HEK293 (cell line): ENCODE data around the gene KDELR1.

Experiments used
- CTCF ChIA-PET: fragments of 350-600 bp; formaldehyde crosslinking; extraction: SDS; loops from one replicate; lab custom pipeline; 2021; ENCODE audit warnings: antibody characterized with exemption; lab: Yijun Ruan, JAX
- POLR2A ChIA-PET: fragments of 300-600 bp; formaldehyde crosslinking; extraction: SDS; loops from one replicate; lab custom pipeline; 2020; ENCODE audit warnings: antibody characterized with exemption, inconsistent platforms; lab: Yijun Ruan, JAX
- H3K27ac ChIP-seq: fragments of 200-500 bp; sonication (Bioruptor generic); 2 replicates; pipeline ENCODE4 v1.5.1; 2014; ENCODE audit warnings: low read depth, low read length, control low read depth, inconsistent platforms; ENCODE audit errors: extremely low read depth
- H3K36me3 ChIP-seq, 2 experiments: fragments of 200-500 bp in 1 of 2; sonication (Bioruptor generic) in 1 of 2; 1 replicate in 1 of 2; 2 replicates in 1 of 2; pipeline ENCODE4 v1.5.1; 2014 to 2017; ENCODE audit warnings: inconsistent platforms in 2 of 2, low read length in 2 of 2; ENCODE audit not compliant: control insufficient read depth in 2 of 2, insufficient read depth in 1 of 2
- H3K4me1 ChIP-seq: fragments of 200-500 bp; sonication (Bioruptor generic); 2 replicates; pipeline ENCODE4 v1.5.1; 2014; ENCODE audit warnings: mild to moderate bottlenecking, low read length, inconsistent platforms; ENCODE audit not compliant: control insufficient read depth, insufficient read depth
- H3K4me3 ChIP-seq: 2 replicates; pipeline ENCODE4 v1.5.1; 2011; ENCODE audit warnings: low read depth, mild to moderate bottlenecking, control low read depth, low read length, moderate library complexity
- H3K9me3 ChIP-seq: fragments of 200-500 bp; sonication (Bioruptor generic); 2 replicates; pipeline ENCODE4 v1.5.1; 2014; ENCODE audit warnings: low read depth, low read length, inconsistent platforms; ENCODE audit not compliant: control insufficient read depth, insufficient read depth
- BCL11B ChIP-seq: fragments of 450-650 bp; formaldehyde crosslinking; IDR thresholded peaks from 2 replicates; pipeline ENCODE4 v1.5.1; 2016; ENCODE audit warnings: low read depth, missing biosample characterization, missing genetic modification characterization
- FEZF1 ChIP-seq: fragments of 450-650 bp; formaldehyde crosslinking; IDR thresholded peaks from 2 replicates; pipeline ENCODE4 v1.5.1; 2016; ENCODE audit warnings: missing biosample characterization, missing genetic modification characterization
- GLI4 ChIP-seq: fragments of 450-650 bp; formaldehyde crosslinking; IDR thresholded peaks from 2 replicates; pipeline ENCODE4 v1.5.1; 2016; ENCODE audit warnings: missing biosample characterization, missing genetic modification characterization
- GLIS2 ChIP-seq: fragments of 450-650 bp; formaldehyde crosslinking; IDR thresholded peaks from 2 replicates; pipeline ENCODE4 v1.5.1; 2016; ENCODE audit warnings: missing biosample characterization, missing genetic modification characterization
- WT1 ChIP-seq: fragments of 450-650 bp; formaldehyde crosslinking; IDR thresholded peaks from 2 replicates; pipeline ENCODE4 v1.5.1; 2016; ENCODE audit warnings: missing biosample characterization, missing genetic modification characterization
- ZBTB7A ChIP-seq: fragments of 450-650 bp; formaldehyde crosslinking; IDR thresholded peaks from 2 replicates; pipeline ENCODE4 v1.5.1; 2016; ENCODE audit warnings: low read depth, missing biosample characterization, missing genetic modification characterization
- ZNF121 ChIP-seq: fragments of 450-650 bp; formaldehyde crosslinking; IDR thresholded peaks from 2 replicates; pipeline ENCODE4 v1.5.1; 2016; ENCODE audit warnings: missing biosample characterization, missing genetic modification characterization
- ZNF211 ChIP-seq: fragments of 450-650 bp; formaldehyde crosslinking; IDR thresholded peaks from 2 replicates; pipeline ENCODE4 v1.5.1; 2016; ENCODE audit warnings: low read depth, missing biosample characterization, missing genetic modification characterization
- ZNF248 ChIP-seq: fragments of 450-650 bp; formaldehyde crosslinking; IDR thresholded peaks from 2 replicates; pipeline ENCODE4 v1.5.1; 2017; ENCODE audit warnings: missing biosample characterization, missing genetic modification characterization
- ZNF266 ChIP-seq: fragments of 450-650 bp; formaldehyde crosslinking; IDR thresholded peaks from 2 replicates; pipeline ENCODE4 v1.5.1; 2016; ENCODE audit warnings: missing biosample characterization, missing genetic modification characterization, low read depth
- ZNF404 ChIP-seq: fragments of 450-650 bp; formaldehyde crosslinking; IDR thresholded peaks from 2 replicates; pipeline ENCODE4 v1.5.1; 2017; ENCODE audit warnings: missing biosample characterization, missing genetic modification characterization
- ZNF423 ChIP-seq: fragments of 450-650 bp; formaldehyde crosslinking; IDR thresholded peaks from 2 replicates; pipeline ENCODE4 v1.5.1; 2016; ENCODE audit warnings: missing biosample characterization, missing genetic modification characterization
- ZNF473 ChIP-seq: fragments of 450-650 bp; formaldehyde crosslinking; IDR thresholded peaks from 2 replicates; pipeline ENCODE4 v1.5.1; 2017; ENCODE audit warnings: missing biosample characterization, missing genetic modification characterization
- ZNF48 ChIP-seq: fragments of 450-650 bp; formaldehyde crosslinking; IDR thresholded peaks from 2 replicates; pipeline ENCODE4 v1.5.1; 2016; ENCODE audit warnings: missing biosample characterization, missing genetic modification characterization
- ZNF510 ChIP-seq: fragments of 450-650 bp; formaldehyde crosslinking; IDR thresholded peaks from 2 replicates; pipeline ENCODE4 v1.5.1; 2018; ENCODE audit warnings: mild to moderate bottlenecking, missing genetic modification characterization, missing biosample characterization; ENCODE audit not compliant: insufficient replicate concordance
- ZNF560 ChIP-seq: fragments of 450-650 bp; formaldehyde crosslinking; IDR thresholded peaks from 2 replicates; pipeline ENCODE4 v1.5.1; 2017; ENCODE audit warnings: missing biosample characterization, missing genetic modification characterization, borderline replicate concordance
- ZNF654 ChIP-seq: fragments of 450-650 bp; formaldehyde crosslinking; IDR thresholded peaks from 2 replicates; pipeline ENCODE4 v1.5.1; 2016; ENCODE audit warnings: low read depth, missing biosample characterization, missing genetic modification characterization
- ZNF707 ChIP-seq: fragments of 450-650 bp; formaldehyde crosslinking; IDR thresholded peaks from 2 replicates; pipeline ENCODE4 v1.5.1; 2016; ENCODE audit warnings: missing biosample characterization, missing genetic modification characterization
- ZNF792 ChIP-seq: fragments of 450-650 bp; formaldehyde crosslinking; IDR thresholded peaks from 2 replicates; pipeline ENCODE4 v1.5.1; 2016; ENCODE audit warnings: missing biosample characterization, missing genetic modification characterization
- ZNF830 ChIP-seq: fragments of 450-650 bp; IDR thresholded peaks from 2 replicates; pipeline ENCODE4 v1.5.0; 2018; ENCODE audit warnings: missing biosample characterization, missing genetic modification characterization, low read depth, mild to moderate bottlenecking, moderate library complexity
- ZSCAN30 ChIP-seq: fragments of 450-650 bp; IDR thresholded peaks from 2 replicates; pipeline ENCODE4 v1.5.1; 2018; ENCODE audit warnings: missing biosample characterization, mild to moderate bottlenecking, missing genetic modification characterization, moderate library complexity
- TF ChIP-seq, protein P1 (sequence below): fragments of 450-650 bp; formaldehyde crosslinking; IDR thresholded peaks from 2 replicates; pipeline ENCODE4 v1.5.1; 2016; ENCODE audit warnings: missing biosample characterization, missing genetic modification characterization
- TF ChIP-seq, protein P2 (sequence below): fragments of 450-650 bp; formaldehyde crosslinking; IDR thresholded peaks from 2 replicates; pipeline ENCODE4 v1.5.1; 2016; ENCODE audit warnings: missing biosample characterization, missing genetic modification characterization
- TF ChIP-seq, protein P3 (sequence below): fragments of 450-650 bp; formaldehyde crosslinking; IDR thresholded peaks from 2 replicates; pipeline ENCODE4 v1.5.1; 2016; ENCODE audit warnings: missing biosample characterization, missing genetic modification characterization
- TF ChIP-seq, protein P4 (sequence below): fragments of 450-650 bp; formaldehyde crosslinking; IDR thresholded peaks from 2 replicates; pipeline ENCODE4 v1.5.1; 2016; ENCODE audit warnings: missing biosample characterization, missing genetic modification characterization
- TF ChIP-seq, protein P5 (sequence below): fragments of 450-650 bp; formaldehyde crosslinking; IDR thresholded peaks from 2 replicates; pipeline ENCODE4 v1.5.1; 2016; ENCODE audit warnings: missing biosample characterization, missing genetic modification characterization

Gene KDELR1

DNA sequence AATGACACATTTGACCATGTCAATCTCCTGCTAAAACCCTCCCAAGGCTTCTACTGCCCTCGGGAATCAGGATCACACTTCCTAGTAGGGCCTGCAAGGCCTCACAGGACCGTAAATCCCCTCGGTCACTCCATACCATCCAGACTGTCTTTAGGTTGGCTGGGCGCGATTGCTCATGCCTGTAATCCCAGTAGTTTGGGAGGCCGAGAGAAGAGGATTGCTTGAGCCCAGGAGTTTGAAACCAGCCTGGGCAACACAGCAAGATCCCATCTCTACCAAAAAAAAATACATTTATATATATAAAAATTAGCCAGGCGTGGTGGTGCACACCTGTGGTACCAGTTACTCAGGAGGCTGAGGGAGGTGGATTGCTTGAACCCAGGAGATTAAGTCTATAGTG lies 42.6 kb downstream of the KDELR1 start:
- CTCF ChIA-PET = interaction anchor here (1.0 kb wide), 2 partner anchors 43 to 235 kb away, joined by 3 read pairs; no protein-coding TSS in a partner anchor
- Histone ChIP-seq H3K4me3 (no peak overlapping the region), H3K9me3 (no peaks in the 10 kb centered on the region), H3K36me3 (no peaks in the 10 kb centered on the region; a peak in 1 of 3 replicates), H3K27ac (no peak overlapping the region), H3K4me1 (no peaks in the 10 kb centered on the region)
- TF ChIP-seq ZNF121 (peak; percentile 38; the same call in 1 of the 2 replicates), ZNF423 (tag by site-specific recombination) (no peak)
- POLR2A ChIA-PET = no interaction called here

DNA sequence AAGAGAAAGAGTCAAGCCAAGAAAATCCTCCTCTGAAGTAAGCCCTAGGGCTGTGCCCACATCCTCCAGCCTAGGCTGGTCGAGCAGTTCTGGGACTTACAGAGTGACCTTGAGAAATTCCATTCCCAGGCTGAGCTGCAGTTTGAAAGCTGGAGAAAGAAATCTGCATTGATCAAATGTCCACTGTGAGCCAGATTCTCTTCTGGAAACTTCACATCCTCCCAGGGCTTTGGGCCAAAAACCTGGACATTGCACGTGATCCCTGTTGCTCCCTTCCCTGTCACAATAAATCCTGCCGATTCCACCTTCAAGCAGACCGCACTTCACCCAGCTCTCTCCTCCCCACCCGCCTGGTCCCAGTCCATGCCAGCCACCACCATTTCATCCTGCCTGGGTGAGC lies 43.3 kb downstream of the KDELR1 start:
- no peaks in the 10 kb centered on the region for H3K4me1 ChIP-seq
- H3K27ac ChIP-seq = no peak overlapping the region
- H3K9me3 ChIP-seq = no peaks in the 10 kb centered on the region
- no peaks in the 10 kb centered on the region; a peak in 1 of 3 replicates for H3K36me3 ChIP-seq
- ChIA-PET CTCF (interaction anchor here (0.6 to 1.6 kb wide), 8 partner anchors 7 to 236 kb away, joined by 3 to 6 read pairs (median 4); no protein-coding TSS in a partner anchor), POLR2A (interaction anchor here (0.6 kb wide), 2 partner anchors 9 to 613 kb away, joined by 5 to 6 read pairs; no protein-coding TSS in a partner anchor)
- TF ChIP-seq ZNF48 (tag by site-specific recombination) (no peak), ZNF473 (tag by site-specific recombination) (no peak), ZBTB7A (tag by site-specific recombination) (no peak), ZNF211 (no peak), ZNF560 (tag by site-specific recombination) (no peak), ZNF510 (tag by site-specific recombination) (no peak), GLI4 (no peak), ZSCAN30 (tag by site-specific recombination) (no peak), GLIS2 (no peak), ZNF654 (no peak), FEZF1 (tag by site-specific recombination) (no peak), ZNF404 (tag by site-specific recombination) (no peak)
- TF ChIP-seq, protein P1, sequence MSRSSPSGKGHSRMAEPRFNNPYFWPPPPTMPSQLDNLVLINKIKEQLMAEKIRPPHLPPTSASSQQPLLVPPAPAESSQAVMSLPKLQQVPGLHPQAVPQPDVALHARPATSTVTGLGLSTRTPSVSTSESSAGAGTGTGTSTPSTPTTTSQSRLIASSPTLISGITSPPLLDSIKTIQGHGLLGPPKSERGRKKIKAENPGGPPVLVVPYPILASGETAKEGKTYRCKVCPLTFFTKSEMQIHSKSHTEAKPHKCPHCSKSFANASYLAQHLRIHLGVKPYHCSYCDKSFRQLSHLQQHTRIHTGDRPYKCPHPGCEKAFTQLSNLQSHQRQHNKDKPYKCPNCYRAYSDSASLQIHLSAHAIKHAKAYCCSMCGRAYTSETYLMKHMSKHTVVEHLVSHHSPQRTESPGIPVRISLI (tag by site-specific recombination) = no peak
- TF ChIP-seq, protein P2, sequence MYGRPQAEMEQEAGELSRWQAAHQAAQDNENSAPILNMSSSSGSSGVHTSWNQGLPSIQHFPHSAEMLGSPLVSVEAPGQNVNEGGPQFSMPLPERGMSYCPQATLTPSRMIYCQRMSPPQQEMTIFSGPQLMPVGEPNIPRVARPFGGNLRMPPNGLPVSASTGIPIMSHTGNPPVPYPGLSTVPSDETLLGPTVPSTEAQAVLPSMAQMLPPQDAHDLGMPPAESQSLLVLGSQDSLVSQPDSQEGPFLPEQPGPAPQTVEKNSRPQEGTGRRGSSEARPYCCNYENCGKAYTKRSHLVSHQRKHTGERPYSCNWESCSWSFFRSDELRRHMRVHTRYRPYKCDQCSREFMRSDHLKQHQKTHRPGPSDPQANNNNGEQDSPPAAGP (tag by site-specific recombination) = no peak
- TF ChIP-seq, protein P3, sequence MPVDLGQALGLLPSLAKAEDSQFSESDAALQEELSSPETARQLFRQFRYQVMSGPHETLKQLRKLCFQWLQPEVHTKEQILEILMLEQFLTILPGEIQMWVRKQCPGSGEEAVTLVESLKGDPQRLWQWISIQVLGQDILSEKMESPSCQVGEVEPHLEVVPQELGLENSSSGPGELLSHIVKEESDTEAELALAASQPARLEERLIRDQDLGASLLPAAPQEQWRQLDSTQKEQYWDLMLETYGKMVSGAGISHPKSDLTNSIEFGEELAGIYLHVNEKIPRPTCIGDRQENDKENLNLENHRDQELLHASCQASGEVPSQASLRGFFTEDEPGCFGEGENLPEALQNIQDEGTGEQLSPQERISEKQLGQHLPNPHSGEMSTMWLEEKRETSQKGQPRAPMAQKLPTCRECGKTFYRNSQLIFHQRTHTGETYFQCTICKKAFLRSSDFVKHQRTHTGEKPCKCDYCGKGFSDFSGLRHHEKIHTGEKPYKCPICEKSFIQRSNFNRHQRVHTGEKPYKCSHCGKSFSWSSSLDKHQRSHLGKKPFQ = no peak
- TF ChIP-seq, protein P4, sequence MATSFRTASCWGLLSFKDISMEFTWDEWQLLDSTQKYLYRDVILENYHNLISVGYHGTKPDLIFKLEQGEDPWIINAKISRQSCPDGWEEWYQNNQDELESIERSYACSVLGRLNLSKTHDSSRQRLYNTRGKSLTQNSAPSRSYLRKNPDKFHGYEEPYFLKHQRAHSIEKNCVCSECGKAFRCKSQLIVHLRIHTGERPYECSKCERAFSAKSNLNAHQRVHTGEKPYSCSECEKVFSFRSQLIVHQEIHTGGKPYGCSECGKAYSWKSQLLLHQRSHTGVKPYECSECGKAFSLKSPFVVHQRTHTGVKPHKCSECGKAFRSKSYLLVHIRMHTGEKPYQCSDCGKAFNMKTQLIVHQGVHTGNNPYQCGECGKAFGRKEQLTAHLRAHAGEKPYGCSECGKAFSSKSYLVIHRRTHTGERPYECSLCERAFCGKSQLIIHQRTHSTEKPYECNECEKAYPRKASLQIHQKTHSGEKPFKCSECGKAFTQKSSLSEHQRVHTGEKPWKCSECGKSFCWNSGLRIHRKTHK (tag by site-specific recombination) = no peak
- H3K4me3 ChIP-seq = no peak overlapping the region

DNA sequence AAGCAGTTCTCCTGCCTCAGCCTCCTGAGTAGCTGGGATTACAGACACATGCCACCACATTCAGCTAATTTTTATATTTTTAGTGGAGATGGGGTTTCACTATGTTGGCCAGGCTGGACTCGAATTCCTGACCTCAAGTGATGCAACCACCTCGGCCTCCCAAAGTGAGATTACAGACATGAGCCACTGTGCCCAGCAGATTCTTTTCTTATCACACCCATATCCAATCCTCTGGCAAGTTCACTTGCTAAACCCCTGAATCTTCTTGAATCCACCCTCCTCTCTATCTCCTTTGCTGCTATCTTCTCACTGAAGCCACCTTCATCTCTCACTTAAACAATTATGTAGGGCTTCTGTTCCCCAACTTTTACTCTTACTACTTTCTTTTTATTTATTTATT lies 45.2 kb downstream of the KDELR1 start:
- ChIA-PET POLR2A (no interaction called here), CTCF (interaction anchor here (0.6 to 1.6 kb wide), 3 partner anchors 9 to 49 kb away, joined by 3 to 6 read pairs (median 3); no protein-coding TSS in a partner anchor)
- Histone ChIP-seq H3K4me1 (no peaks in the 10 kb centered on the region), H3K36me3 (no peaks in the 10 kb centered on the region; a peak in 1 of 3 replicates), H3K27ac (no peak overlapping the region), H3K9me3 (no peaks in the 10 kb centered on the region), H3K4me3 (no peak overlapping the region)
- no peak for TF ChIP-seq ZNF266 (tag by site-specific recombination)
- TF ChIP-seq, protein P5, sequence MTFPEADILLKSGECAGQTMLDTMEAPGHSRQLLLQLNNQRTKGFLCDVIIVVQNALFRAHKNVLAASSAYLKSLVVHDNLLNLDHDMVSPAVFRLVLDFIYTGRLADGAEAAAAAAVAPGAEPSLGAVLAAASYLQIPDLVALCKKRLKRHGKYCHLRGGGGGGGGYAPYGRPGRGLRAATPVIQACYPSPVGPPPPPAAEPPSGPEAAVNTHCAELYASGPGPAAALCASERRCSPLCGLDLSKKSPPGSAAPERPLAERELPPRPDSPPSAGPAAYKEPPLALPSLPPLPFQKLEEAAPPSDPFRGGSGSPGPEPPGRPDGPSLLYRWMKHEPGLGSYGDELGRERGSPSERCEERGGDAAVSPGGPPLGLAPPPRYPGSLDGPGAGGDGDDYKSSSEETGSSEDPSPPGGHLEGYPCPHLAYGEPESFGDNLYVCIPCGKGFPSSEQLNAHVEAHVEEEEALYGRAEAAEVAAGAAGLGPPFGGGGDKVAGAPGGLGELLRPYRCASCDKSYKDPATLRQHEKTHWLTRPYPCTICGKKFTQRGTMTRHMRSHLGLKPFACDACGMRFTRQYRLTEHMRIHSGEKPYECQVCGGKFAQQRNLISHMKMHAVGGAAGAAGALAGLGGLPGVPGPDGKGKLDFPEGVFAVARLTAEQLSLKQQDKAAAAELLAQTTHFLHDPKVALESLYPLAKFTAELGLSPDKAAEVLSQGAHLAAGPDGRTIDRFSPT (tag by site-specific recombination) = no peak
- no peak for TF ChIP-seq ZNF248 (tag by site-specific recombination)
- TF ChIP-seq ZNF792 (tag by site-specific recombination) = no peak
- no peak for TF ChIP-seq WT1 (tag by site-specific recombination)
- TF ChIP-seq ZNF211 = no peak
- TF ChIP-seq BCL11B (tag by site-specific recombination) = no peak
- TF ChIP-seq ZNF830 (tag by site-specific recombination) = no peak
- TF ChIP-seq ZNF707 (tag by site-specific recombination) = no peak
